HUES48 (cell line): Measurements from ENCODE around the gene DDC.
"Not testable (repeated sequence)": the region's sequence is repeated elsewhere in the genome, so short reads cannot be mapped to it uniquely, and the experiment has no call there.

Source experiments
- H3K27ac ChIP-seq: one replicate; pipeline ENCODE4 v1.7.0; 2013; ENCODE audit warnings: low read depth, low read length, inconsistent platforms
- H3K27me3 ChIP-seq: 2 replicates; pipeline ENCODE4 v1.6.1; 2013; ENCODE audit warnings: mild to moderate bottlenecking, low read length; ENCODE audit not compliant: control insufficient read depth, insufficient read depth
- H3K36me3 ChIP-seq: 2 replicates; pipeline ENCODE4 v1.6.1; 2013; ENCODE audit warnings: low read length; ENCODE audit not compliant: control insufficient read depth, insufficient read depth
- H3K4me1 ChIP-seq: 2 replicates; pipeline ENCODE4 v1.6.1; 2013; ENCODE audit warnings: mild to moderate bottlenecking, low read length; ENCODE audit not compliant: control insufficient read depth, insufficient read depth
- H3K4me3 ChIP-seq: 2 replicates; pipeline ENCODE4 v1.5.1; 2013; ENCODE audit warnings: mild to moderate bottlenecking, low read depth, low read length
- H3K9ac ChIP-seq: 2 replicates; pipeline ENCODE4 v1.6.1; 2013; ENCODE audit warnings: mild to moderate bottlenecking, low read depth, low read length, moderate library complexity
- H3K9me3 ChIP-seq: 2 replicates; pipeline ENCODE4 v1.6.1; 2013; ENCODE audit warnings: low read length; ENCODE audit not compliant: control insufficient read depth, insufficient read depth

DDC gene

DNA sequence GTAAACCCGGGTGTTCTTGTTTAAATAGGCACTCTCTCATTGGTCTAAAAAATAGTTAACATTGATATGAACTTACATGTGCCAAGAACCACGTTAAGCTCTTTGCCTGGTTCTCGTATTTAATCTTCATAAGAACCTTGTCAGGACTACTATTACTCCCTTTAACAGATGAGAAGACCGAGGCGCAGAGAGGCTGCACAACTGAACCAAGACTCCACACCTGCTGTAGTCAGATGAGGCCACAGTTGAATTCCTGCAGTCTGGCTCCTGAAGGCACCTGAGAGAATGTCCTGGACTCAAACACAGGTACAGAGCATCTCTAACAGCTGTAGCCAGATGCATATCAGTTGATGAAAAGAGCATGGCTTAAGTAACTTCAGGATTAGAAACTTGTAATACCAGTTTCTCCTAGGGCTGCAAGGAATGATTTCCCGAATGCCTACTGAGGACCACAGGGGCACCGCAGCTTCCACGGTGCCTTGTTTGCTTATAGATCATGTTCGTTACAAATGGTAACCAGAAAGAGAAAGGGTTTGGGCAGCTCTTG, 9.5 kb downstream of the DDC start:
- no peak overlapping the region for H3K4me3 ChIP-seq
- H3K9ac ChIP-seq: no peak overlapping the region
- H3K4me1 ChIP-seq: peaks cover 2% of the 10 kb centered on the region; the same call in 1 of the 2 replicates
- H3K36me3 ChIP-seq: no peaks in the 10 kb centered on the region
- H3K9me3 ChIP-seq: no peaks in the 10 kb centered on the region
- H3K27ac ChIP-seq: no peak overlapping the region
- H3K27me3 ChIP-seq: no peaks in the 10 kb centered on the region

GRCh38 chr7:50554431-50555322, 10.5 kb downstream of the DDC start:
- H3K27me3 ChIP-seq: no peaks in the 10 kb centered on the region
- H3K36me3 ChIP-seq: no peaks in the 10 kb centered on the region
- no peak overlapping the region for H3K27ac ChIP-seq
- no peak overlapping the region for H3K4me3 ChIP-seq
- no peaks in the 10 kb centered on the region for H3K9me3 ChIP-seq
- no peak overlapping the region for H3K9ac ChIP-seq
- H3K4me1 ChIP-seq: peaks cover 2% of the 10 kb centered on the region; the same call in 1 of the 2 replicates

- Histone ChIP-seq H3K36me3 (no peaks in the 10 kb centered on the region), H3K9me3 (no peaks in the 10 kb centered on the region), H3K4me1 (peaks cover 2% of the 10 kb centered on the region; the same call in 1 of the 2 replicates), H3K27me3 (no peaks in the 10 kb centered on the region), H3K27ac (no peak overlapping the region), H3K9ac (no peak overlapping the region), H3K4me3 (no peak overlapping the region)
Observed at GRCh38 chr7:50553973-50554372, 11.2 kb downstream of the DDC start.

- H3K27me3 ChIP-seq: no peaks in the 10 kb centered on the region
- H3K4me3 ChIP-seq: no peak overlapping the region
- no peak overlapping the region for H3K9ac ChIP-seq
- no peak overlapping the region for H3K27ac ChIP-seq
- no peaks in the 10 kb centered on the region for H3K36me3 ChIP-seq
- no peaks in the 10 kb centered on the region for H3K9me3 ChIP-seq
- H3K4me1 ChIP-seq: peaks cover 2% of the 10 kb centered on the region; the same call in 1 of the 2 replicates
Observed at GRCh38 chr7:50552921-50553320, 12.3 kb downstream of the DDC start.

DNA sequence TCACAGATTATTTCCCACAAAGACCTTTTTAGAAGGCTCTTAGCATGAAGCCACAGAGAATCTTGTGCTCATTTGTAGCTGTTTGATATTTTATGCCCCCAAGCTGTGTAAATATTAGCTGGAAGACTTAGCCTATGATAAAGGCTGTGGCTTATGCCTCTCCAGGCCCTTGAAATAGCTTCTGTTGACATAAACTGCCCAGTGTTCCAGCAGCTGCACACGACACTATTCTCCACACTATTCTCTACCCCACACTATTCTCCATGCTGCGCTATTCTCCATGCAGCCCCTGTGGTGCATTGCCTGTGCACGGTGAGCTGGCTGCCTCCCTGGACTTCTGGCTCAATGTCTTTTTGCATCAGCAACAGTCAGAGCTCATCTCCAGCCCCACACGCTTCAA, 13.1 kb downstream of the DDC start:
- no peak overlapping the region for H3K27ac ChIP-seq
- no peaks in the 10 kb centered on the region for H3K9me3 ChIP-seq
- no peaks in the 10 kb centered on the region for H3K27me3 ChIP-seq
- H3K4me1 ChIP-seq: peaks cover 2% of the 10 kb centered on the region; the same call in 1 of the 2 replicates
- H3K9ac ChIP-seq: no peak overlapping the region
- no peak overlapping the region for H3K4me3 ChIP-seq
- H3K36me3 ChIP-seq: no peaks in the 10 kb centered on the region

- H3K27ac ChIP-seq, H3K4me3 ChIP-seq, H3K36me3 ChIP-seq, H3K4me1 ChIP-seq, H3K27me3 ChIP-seq, H3K9ac ChIP-seq, H3K9me3 ChIP-seq: not testable (repeated sequence)
Observed at GRCh38 chr7:50545613-50546012, 19.6 kb downstream of the DDC start.

GRCh38 chr7:50544992-50545391, 20.2 kb downstream of the DDC start:
- H3K27me3 ChIP-seq: no peaks in the 10 kb centered on the region
- no peaks in the 10 kb centered on the region for H3K4me1 ChIP-seq
- H3K9me3 ChIP-seq: no peaks in the 10 kb centered on the region
- no peak overlapping the region for H3K4me3 ChIP-seq
- H3K36me3 ChIP-seq: no peaks in the 10 kb centered on the region
- no peak overlapping the region for H3K9ac ChIP-seq
- no peak overlapping the region for H3K27ac ChIP-seq

DNA sequence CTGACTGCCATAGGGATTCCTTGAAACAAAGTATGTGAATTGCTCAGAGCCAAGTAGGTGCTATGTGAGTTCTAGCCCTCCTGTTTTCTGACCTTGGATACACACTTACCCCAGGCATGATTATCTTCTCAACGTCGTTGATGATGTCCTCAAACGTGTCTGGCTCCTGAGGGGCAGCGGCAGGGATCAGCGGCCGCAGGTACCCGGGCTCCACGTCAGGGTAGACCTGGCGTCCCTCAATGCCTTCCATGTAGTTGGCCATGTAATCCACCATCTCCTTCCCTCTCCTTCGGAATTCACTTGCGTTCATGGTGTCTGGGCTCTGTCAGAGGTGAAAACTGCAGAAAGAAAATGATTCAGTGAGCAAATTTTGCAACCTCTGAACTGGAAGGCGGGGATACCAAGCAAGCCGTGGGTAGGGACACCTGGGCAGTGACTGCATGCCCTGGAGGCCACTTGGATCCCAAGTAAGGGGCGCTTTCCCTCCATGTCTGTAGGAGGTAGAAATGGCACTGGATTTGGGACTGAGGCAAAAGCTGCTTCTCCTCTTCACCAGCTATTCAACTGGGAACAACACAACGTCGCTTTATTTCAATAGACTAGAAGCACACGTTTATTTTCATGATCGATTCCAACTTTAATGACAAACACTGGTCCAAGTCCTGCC, 21.3 kb downstream of the DDC start:
- H3K36me3 ChIP-seq: no peaks in the 10 kb centered on the region
- H3K4me3 ChIP-seq: no peak overlapping the region
- no peaks in the 10 kb centered on the region for H3K4me1 ChIP-seq
- H3K9ac ChIP-seq: no peak overlapping the region
- no peak overlapping the region for H3K27ac ChIP-seq
- no peaks in the 10 kb centered on the region for H3K27me3 ChIP-seq
- H3K9me3 ChIP-seq: no peaks in the 10 kb centered on the region

- no peaks in the 10 kb centered on the region for H3K4me1 ChIP-seq
- no peaks in the 10 kb centered on the region for H3K27me3 ChIP-seq
- H3K36me3 ChIP-seq: no peaks in the 10 kb centered on the region
- H3K9ac ChIP-seq: no peak overlapping the region
- no peak overlapping the region for H3K4me3 ChIP-seq
- no peaks in the 10 kb centered on the region for H3K9me3 ChIP-seq
- H3K27ac ChIP-seq: no peak overlapping the region
Observed at GRCh38 chr7:50542132-50542531, 23.1 kb downstream of the DDC start.

- H3K9me3 ChIP-seq: no peaks in the 10 kb centered on the region
- no peak overlapping the region for H3K27ac ChIP-seq
- no peaks in the 10 kb centered on the region for H3K27me3 ChIP-seq
- no peak overlapping the region for H3K4me3 ChIP-seq
- no peak overlapping the region for H3K9ac ChIP-seq
- no peaks in the 10 kb centered on the region for H3K4me1 ChIP-seq
- H3K36me3 ChIP-seq: no peaks in the 10 kb centered on the region
Observed at GRCh38 chr7:50540785-50541579, 24.2 kb downstream of the DDC start.
